HepG2 (cell line): ENCODE measurements around the gene THSD1. TPM values are rescaled to one million over a fixed set of nuclear protein-coding genes. Genes with fewer than 3 reads are reported as not detected.
A peak's percentile ranks its signal among the peaks of the same experiment; 100 is the strongest.

Source experiments
- ASH2L ChIP-seq: fragments of 300-600, 200-600 bp; sonication (generic); IDR thresholded peaks from 2 replicates; pipeline ENCODE4 v1.7.0; 2017; ENCODE audit warnings: low read depth, mild to moderate bottlenecking, moderate library complexity, mixed read lengths, low read length; ENCODE audit not compliant: insufficient read length
- FOXM1 ChIP-seq: sonication (generic); formaldehyde crosslinking; IDR thresholded peaks from 2 replicates; pipeline ENCODE4 v1.5.0; 2020; ENCODE audit warnings: missing genetic modification reagents
- GABPB1 ChIP-seq: IDR thresholded peaks from 2 replicates; pipeline ENCODE4 v1.6.1; 2016; ENCODE audit warnings: mild to moderate bottlenecking, missing genetic modification reagents, moderate library complexity, missing compliant biosample characterization
- MED13 ChIP-seq: sonication (generic); formaldehyde crosslinking; IDR thresholded peaks from 2 replicates; pipeline ENCODE4 v1.5.0; 2020; ENCODE audit warnings: missing genetic modification reagents
- MTF1 ChIP-seq: sonication (generic); formaldehyde crosslinking; IDR thresholded peaks from 2 replicates; pipeline ENCODE4 v1.5.0; 2020; ENCODE audit warnings: missing genetic modification reagents
- SOX5 ChIP-seq: IDR thresholded peaks from 2 replicates; pipeline ENCODE4 v1.6.1; 2016; ENCODE audit warnings: borderline replicate concordance
- SOX6 ChIP-seq, 2 experiments: fragments of 450-650 bp in 1 of 2; sonication (generic) in 1 of 2; formaldehyde crosslinking in 1 of 2; IDR thresholded peaks; 2 replicates each; pipeline versions ENCODE4 v1.4.0 to v1.6.1; 2017 to 2020; ENCODE audit warnings: antibody characterized with exemption in 1 of 2, mild to moderate bottlenecking in 1 of 2, missing genetic modification reagents in 1 of 2
- SP5 ChIP-seq: IDR thresholded peaks from 2 replicates; pipeline ENCODE4 v1.6.1; 2016; ENCODE audit warnings: low read depth, borderline replicate concordance
- TGIF2 ChIP-seq: IDR thresholded peaks from 2 replicates; pipeline ENCODE4 v1.6.1; 2016; ENCODE audit warnings: control low read depth, missing compliant biosample characterization
- ZFP82 ChIP-seq: sonication (generic); formaldehyde crosslinking; IDR thresholded peaks from 2 replicates; pipeline ENCODE4 v1.5.1; 2020; ENCODE audit warnings: mild to moderate bottlenecking, missing genetic modification reagents, borderline replicate concordance
- ZNF563 ChIP-seq: sonication (generic); formaldehyde crosslinking; IDR thresholded peaks from 2 replicates; pipeline ENCODE4 v1.8.0; 2022; ENCODE audit warnings: mild to moderate bottlenecking, moderate library complexity, missing genetic modification reagents
- polyA plus RNA-seq, 8 experiments: library from polyadenylated mRNA; depleted of rRNA in 3 of 8; stranded (reverse) in 7 of 8; unstranded in 1 of 8; fragments of >200 nt; fragmentation: Illumina TruSeq in 4 of 8; extraction: Trizol in 4 of 8; gene quantifications; 2 replicates each; pipeline versions ENCODE4 v1.2.1 to v1.2.3, GENCODE V29; 2011 to 2016; ENCODE audit warnings: low read depth in 4 of 8, missing spikeins in 1 of 8, mixed read lengths in 1 of 8; ENCODE audit not compliant: insufficient read depth in 1 of 8
- total RNA-seq, 5 experiments: library from RNA; depleted of rRNA; stranded (reverse); fragments of >200 nt; fragmentation: Illumina TruSeq; extraction: Trizol; gene quantifications; 2 replicates each; pipeline ENCODE4 v1.2.3, GENCODE V29; 2016; ENCODE audit warnings: low read depth in 1 of 5
- TF ChIP-seq, protein P1 (sequence below): sonication (generic); formaldehyde crosslinking; IDR thresholded peaks from 2 replicates; pipeline ENCODE4 v1.5.1; 2020; ENCODE audit warnings: mild to moderate bottlenecking, missing genetic modification reagents, moderate library complexity
- TF ChIP-seq, protein P2 (sequence below): sonication (generic); formaldehyde crosslinking; IDR thresholded peaks from 2 replicates; pipeline ENCODE4 v1.4.0; 2020; ENCODE audit warnings: missing genetic modification reagents, borderline replicate concordance
- TF ChIP-seq, protein P3 (sequence below): sonication (generic); formaldehyde crosslinking; IDR thresholded peaks from 2 replicates; pipeline ENCODE4 v1.4.0; 2020; ENCODE audit warnings: low read depth, mild to moderate bottlenecking, missing genetic modification reagents
- TF ChIP-seq, protein P4 (sequence below): sonication (generic); formaldehyde crosslinking; IDR thresholded peaks from 2 replicates; pipeline ENCODE4 v1.5.0; 2020; ENCODE audit warnings: mild to moderate bottlenecking, missing genetic modification reagents, moderate library complexity
- TF ChIP-seq, protein P5 (sequence below): sonication (generic); formaldehyde crosslinking; IDR thresholded peaks from 2 replicates; pipeline ENCODE4 v1.4.0; 2020; ENCODE audit warnings: missing genetic modification reagents

THSD1 gene
- total and polyA plus RNA-seq, 2 of the 13 experiments (the other 11 are each of a cell fraction or from before 2014, with no cell fraction given) = 0.11 to 0.15 TPM

DNA sequence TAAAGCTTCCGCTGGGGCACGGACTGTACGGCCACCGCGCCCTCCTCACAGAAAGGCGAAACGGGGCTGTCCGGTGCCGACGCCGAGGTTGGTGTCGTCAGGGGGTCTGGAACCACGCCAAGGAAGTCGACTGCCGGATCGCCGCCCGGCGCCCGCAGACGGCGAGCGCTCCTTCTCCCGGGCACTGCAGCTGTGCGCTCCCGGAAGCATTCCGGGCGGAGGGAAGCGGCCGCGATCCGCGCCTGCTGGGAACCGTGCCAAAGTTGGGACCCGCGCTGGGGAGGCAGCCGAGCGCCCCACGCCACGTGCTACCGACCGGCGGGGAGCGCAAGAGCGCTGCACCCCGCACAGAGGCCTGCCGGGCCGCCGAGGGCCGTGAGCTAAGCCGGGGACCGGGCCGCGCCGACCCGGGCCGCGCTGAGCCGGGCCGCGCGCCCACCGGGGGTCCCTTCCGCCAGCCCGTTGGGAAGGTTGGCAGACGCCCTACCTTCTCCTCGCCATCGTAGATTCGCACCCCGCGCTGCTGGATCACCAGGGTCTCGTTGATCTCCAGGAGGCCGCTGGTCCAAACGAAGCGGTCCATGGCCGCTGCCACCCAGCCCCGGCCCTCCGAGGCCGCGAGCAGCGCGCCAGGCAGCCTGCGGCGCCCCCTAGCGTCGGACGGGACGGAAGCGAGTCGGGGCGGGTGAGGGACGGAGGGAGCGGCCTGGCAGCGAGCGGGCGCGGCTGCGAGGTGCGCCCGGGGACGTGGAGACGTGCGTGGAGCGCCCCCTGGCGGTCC lies 44.2 kb upstream of the THSD1 start, which contains the start of gene VPS36 (continued):
- TF ChIP-seq ZFP82 (CRISPR knock-in tag) (peak; percentile 98; the same call in 1 of the 2 replicates), FOXM1 (CRISPR knock-in tag) (no peak), MTF1 (CRISPR knock-in tag) (peak; percentile 72; the same call in 1 of the 2 replicates), TGIF2 (CRISPR knock-in tag) (peak; percentile 79; the same call in 1 of the 2 replicates), ASH2L (peak; percentile 96), MED13 (peak; percentile 69; the same call in 1 of the 2 replicates), SOX5 (CRISPR knock-in tag) (0 out of 2 replicates have a peak, but pooled peaks have one; percentile 25), SOX6 (IDR thresholded peaks at IDR 0.05) (no peak), SOX6 (CRISPR knock-in tag; IDR thresholded peaks at IDR 0.05) (peak; percentile 27; the same call in 1 of the 2 replicates), ZNF563 (CRISPR knock-in tag) (peak; percentile 97), SP5 (CRISPR knock-in tag) (no peak), GABPB1 (CRISPR knock-in tag) (peak; percentile 90)
- TF ChIP-seq, protein P1, sequence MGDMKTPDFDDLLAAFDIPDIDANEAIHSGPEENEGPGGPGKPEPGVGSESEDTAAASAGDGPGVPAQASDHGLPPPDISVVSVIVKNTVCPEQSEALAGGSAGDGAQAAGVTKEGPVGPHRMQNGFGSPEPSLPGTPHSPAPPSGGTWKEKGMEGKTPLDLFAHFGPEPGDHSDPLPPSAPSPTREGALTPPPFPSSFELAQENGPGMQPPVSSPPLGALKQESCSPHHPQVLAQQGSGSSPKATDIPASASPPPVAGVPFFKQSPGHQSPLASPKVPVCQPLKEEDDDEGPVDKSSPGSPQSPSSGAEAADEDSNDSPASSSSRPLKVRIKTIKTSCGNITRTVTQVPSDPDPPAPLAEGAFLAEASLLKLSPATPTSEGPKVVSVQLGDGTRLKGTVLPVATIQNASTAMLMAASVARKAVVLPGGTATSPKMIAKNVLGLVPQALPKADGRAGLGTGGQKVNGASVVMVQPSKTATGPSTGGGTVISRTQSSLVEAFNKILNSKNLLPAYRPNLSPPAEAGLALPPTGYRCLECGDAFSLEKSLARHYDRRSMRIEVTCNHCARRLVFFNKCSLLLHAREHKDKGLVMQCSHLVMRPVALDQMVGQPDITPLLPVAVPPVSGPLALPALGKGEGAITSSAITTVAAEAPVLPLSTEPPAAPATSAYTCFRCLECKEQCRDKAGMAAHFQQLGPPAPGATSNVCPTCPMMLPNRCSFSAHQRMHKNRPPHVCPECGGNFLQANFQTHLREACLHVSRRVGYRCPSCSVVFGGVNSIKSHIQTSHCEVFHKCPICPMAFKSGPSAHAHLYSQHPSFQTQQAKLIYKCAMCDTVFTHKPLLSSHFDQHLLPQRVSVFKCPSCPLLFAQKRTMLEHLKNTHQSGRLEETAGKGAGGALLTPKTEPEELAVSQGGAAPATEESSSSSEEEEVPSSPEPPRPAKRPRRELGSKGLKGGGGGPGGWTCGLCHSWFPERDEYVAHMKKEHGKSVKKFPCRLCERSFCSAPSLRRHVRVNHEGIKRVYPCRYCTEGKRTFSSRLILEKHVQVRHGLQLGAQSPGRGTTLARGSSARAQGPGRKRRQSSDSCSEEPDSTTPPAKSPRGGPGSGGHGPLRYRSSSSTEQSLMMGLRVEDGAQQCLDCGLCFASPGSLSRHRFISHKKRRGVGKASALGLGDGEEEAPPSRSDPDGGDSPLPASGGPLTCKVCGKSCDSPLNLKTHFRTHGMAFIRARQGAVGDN (CRISPR knock-in tag) = peak; percentile 91
- TF ChIP-seq, protein P2, sequence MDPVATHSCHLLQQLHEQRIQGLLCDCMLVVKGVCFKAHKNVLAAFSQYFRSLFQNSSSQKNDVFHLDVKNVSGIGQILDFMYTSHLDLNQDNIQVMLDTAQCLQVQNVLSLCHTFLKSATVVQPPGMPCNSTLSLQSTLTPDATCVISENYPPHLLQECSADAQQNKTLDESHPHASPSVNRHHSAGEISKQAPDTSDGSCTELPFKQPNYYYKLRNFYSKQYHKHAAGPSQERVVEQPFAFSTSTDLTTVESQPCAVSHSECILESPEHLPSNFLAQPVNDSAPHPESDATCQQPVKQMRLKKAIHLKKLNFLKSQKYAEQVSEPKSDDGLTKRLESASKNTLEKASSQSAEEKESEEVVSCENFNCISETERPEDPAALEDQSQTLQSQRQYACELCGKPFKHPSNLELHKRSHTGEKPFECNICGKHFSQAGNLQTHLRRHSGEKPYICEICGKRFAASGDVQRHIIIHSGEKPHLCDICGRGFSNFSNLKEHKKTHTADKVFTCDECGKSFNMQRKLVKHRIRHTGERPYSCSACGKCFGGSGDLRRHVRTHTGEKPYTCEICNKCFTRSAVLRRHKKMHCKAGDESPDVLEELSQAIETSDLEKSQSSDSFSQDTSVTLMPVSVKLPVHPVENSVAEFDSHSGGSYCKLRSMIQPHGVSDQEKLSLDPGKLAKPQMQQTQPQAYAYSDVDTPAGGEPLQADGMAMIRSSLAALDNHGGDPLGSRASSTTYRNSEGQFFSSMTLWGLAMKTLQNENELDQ (CRISPR knock-in tag) = no peak
- TF ChIP-seq, protein P3, sequence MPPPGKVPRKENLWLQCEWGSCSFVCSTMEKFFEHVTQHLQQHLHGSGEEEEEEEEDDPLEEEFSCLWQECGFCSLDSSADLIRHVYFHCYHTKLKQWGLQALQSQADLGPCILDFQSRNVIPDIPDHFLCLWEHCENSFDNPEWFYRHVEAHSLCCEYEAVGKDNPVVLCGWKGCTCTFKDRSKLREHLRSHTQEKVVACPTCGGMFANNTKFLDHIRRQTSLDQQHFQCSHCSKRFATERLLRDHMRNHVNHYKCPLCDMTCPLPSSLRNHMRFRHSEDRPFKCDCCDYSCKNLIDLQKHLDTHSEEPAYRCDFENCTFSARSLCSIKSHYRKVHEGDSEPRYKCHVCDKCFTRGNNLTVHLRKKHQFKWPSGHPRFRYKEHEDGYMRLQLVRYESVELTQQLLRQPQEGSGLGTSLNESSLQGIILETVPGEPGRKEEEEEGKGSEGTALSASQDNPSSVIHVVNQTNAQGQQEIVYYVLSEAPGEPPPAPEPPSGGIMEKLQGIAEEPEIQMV (CRISPR knock-in tag) = 0 out of 2 replicates have a peak, but pooled peaks have one; percentile 24
- TF ChIP-seq, protein P4, sequence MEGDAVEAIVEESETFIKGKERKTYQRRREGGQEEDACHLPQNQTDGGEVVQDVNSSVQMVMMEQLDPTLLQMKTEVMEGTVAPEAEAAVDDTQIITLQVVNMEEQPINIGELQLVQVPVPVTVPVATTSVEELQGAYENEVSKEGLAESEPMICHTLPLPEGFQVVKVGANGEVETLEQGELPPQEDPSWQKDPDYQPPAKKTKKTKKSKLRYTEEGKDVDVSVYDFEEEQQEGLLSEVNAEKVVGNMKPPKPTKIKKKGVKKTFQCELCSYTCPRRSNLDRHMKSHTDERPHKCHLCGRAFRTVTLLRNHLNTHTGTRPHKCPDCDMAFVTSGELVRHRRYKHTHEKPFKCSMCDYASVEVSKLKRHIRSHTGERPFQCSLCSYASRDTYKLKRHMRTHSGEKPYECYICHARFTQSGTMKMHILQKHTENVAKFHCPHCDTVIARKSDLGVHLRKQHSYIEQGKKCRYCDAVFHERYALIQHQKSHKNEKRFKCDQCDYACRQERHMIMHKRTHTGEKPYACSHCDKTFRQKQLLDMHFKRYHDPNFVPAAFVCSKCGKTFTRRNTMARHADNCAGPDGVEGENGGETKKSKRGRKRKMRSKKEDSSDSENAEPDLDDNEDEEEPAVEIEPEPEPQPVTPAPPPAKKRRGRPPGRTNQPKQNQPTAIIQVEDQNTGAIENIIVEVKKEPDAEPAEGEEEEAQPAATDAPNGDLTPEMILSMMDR = peak; percentile 98
- TF ChIP-seq, protein P5, sequence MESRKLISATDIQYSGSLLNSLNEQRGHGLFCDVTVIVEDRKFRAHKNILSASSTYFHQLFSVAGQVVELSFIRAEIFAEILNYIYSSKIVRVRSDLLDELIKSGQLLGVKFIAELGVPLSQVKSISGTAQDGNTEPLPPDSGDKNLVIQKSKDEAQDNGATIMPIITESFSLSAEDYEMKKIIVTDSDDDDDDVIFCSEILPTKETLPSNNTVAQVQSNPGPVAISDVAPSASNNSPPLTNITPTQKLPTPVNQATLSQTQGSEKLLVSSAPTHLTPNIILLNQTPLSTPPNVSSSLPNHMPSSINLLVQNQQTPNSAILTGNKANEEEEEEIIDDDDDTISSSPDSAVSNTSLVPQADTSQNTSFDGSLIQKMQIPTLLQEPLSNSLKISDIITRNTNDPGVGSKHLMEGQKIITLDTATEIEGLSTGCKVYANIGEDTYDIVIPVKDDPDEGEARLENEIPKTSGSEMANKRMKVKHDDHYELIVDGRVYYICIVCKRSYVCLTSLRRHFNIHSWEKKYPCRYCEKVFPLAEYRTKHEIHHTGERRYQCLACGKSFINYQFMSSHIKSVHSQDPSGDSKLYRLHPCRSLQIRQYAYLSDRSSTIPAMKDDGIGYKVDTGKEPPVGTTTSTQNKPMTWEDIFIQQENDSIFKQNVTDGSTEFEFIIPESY (CRISPR knock-in tag) = peak; percentile 55
